ENCODE data around the gene HUS1.

- TF ChIP-seq, protein P1, sequence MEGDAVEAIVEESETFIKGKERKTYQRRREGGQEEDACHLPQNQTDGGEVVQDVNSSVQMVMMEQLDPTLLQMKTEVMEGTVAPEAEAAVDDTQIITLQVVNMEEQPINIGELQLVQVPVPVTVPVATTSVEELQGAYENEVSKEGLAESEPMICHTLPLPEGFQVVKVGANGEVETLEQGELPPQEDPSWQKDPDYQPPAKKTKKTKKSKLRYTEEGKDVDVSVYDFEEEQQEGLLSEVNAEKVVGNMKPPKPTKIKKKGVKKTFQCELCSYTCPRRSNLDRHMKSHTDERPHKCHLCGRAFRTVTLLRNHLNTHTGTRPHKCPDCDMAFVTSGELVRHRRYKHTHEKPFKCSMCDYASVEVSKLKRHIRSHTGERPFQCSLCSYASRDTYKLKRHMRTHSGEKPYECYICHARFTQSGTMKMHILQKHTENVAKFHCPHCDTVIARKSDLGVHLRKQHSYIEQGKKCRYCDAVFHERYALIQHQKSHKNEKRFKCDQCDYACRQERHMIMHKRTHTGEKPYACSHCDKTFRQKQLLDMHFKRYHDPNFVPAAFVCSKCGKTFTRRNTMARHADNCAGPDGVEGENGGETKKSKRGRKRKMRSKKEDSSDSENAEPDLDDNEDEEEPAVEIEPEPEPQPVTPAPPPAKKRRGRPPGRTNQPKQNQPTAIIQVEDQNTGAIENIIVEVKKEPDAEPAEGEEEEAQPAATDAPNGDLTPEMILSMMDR (IDR thresholded peaks at IDR 0.05) = no peak
- TF ChIP-seq POLR2A (IDR thresholded peaks at IDR 0.05) = no peak
These were observed 29.7 kb downstream of the HUS1 start for GRCh38 chr7:47949703-47950102.

All from testis (tissue), 2 donors.